Cortex of kidney (tissue), 1 donor: Measurements from ENCODE around the gene CAV3.
"Not testable (repeated sequence)": the region's sequence is repeated elsewhere in the genome, so short reads cannot be mapped to it uniquely, and the experiment has no call there.

Source experiments
- DNase-seq: peaks from one replicate; lab custom pipeline; 2025; lab: John Stamatoyannopoulos, UW

Gene CAV3

GRCh38 chr3:8733332-8734094 is at the start of gene CAV3:
Gene CAV3 (plus strand): TSS chr3:8733802. CDS start chr3:8733877, 75 bp downstream.
- DNase-seq, result no peak

- DNase-seq, result not testable (repeated sequence)
These were observed 48.6 kb upstream of the CAV3 start for GRCh38 chr3:8684992-8685391.

- not testable (repeated sequence) for DNase-seq
These were observed 42.3 kb upstream of the CAV3 start for GRCh38 chr3:8691295-8691694.

- DNase-seq, result no peak
These were observed 31.0 kb upstream of the CAV3 start for GRCh38 chr3:8702560-8702959.

GRCh38 chr3:8705575-8705974 is 28.0 kb upstream of the CAV3 start:
- DNase-seq, result no peak

GRCh38 chr3:8709287-8709686 is 24.3 kb upstream of the CAV3 start:
- no peak for DNase-seq

GRCh38 chr3:8709801-8710507 is 23.6 kb upstream of the CAV3 start:
- no peak for DNase-seq

- no peak for DNase-seq
These were observed 21.3 kb upstream of the CAV3 start for GRCh38 chr3:8712045-8712907.

- no peak for DNase-seq
These were observed 20.7 kb upstream of the CAV3 start for GRCh38 chr3:8712908-8713255.

- DNase-seq, result no peak
These were observed 19.5 kb upstream of the CAV3 start for GRCh38 chr3:8713901-8714759.

- DNase-seq, result not testable (repeated sequence)
These were observed 17.8 kb upstream of the CAV3 start for GRCh38 chr3:8715757-8716156.

GRCh38 chr3:8722808-8723207 is 10.8 kb upstream of the CAV3 start:
- no peak for DNase-seq

- DNase-seq, result no peak
These were observed 10.0 kb upstream of the CAV3 start for GRCh38 chr3:8723612-8724011.

- DNase-seq, result no peak
These were observed 9.4 kb upstream of the CAV3 start for GRCh38 chr3:8724108-8724752.

- no peak for DNase-seq
These were observed 5.7 kb upstream of the CAV3 start for GRCh38 chr3:8727605-8728512.

- DNase-seq, result no peak
These were observed 4.1 kb upstream of the CAV3 start for GRCh38 chr3:8729479-8729878.

GRCh38 chr3:8730656-8731055 is 2.9 kb upstream of the CAV3 start:
- DNase-seq, result no peak

- no peak for DNase-seq
These were observed 1.2 kb upstream of the CAV3 start for GRCh38 chr3:8732413-8732812.

GRCh38 chr3:8734137-8734878 is 706 bp downstream of the CAV3 start:
- no peak for DNase-seq
